Memory B cell (primary cell): Measurements from ENCODE around the gene STK11.

Experiments used
- ATAC-seq: fragments of 150-1000 bp; cut with Tn5 transposase; 2 replicates; pipeline ENCODE4 v1.10.0; 2021; ENCODE audit warnings: low read depth, mild to moderate bottlenecking, moderate library complexity
- DNase-seq, 2 donors: peaks; one replicate each; pipeline ENCODE4 v3.0.0; 2022; ENCODE audit warnings: low spot score in 2 of 2
- H3K27ac Mint-ChIP-seq: one replicate; pipeline ENCODE4 v1.8.0; 2022; ENCODE audit warnings: mild to moderate bottlenecking, moderate library complexity, mixed read lengths
- H3K27me3 Mint-ChIP-seq: one replicate; pipeline ENCODE4 v1.8.0; 2022; ENCODE audit warnings: mixed read lengths
- H3K36me3 Mint-ChIP-seq: one replicate; pipeline ENCODE4 v1.8.0; 2022; ENCODE audit warnings: mild to moderate bottlenecking, mixed read lengths
- H3K4me1 Mint-ChIP-seq: one replicate; pipeline ENCODE4 v1.8.0; 2022; ENCODE audit warnings: mixed read lengths
- H3K4me3 Mint-ChIP-seq: one replicate; pipeline ENCODE4 v1.8.0; 2022; ENCODE audit warnings: mild to moderate bottlenecking, moderate library complexity, mixed read lengths
- H3K9me3 Mint-ChIP-seq: one replicate; pipeline ENCODE4 v1.8.0; 2022; ENCODE audit warnings: mixed read lengths

Gene STK11

DNA sequence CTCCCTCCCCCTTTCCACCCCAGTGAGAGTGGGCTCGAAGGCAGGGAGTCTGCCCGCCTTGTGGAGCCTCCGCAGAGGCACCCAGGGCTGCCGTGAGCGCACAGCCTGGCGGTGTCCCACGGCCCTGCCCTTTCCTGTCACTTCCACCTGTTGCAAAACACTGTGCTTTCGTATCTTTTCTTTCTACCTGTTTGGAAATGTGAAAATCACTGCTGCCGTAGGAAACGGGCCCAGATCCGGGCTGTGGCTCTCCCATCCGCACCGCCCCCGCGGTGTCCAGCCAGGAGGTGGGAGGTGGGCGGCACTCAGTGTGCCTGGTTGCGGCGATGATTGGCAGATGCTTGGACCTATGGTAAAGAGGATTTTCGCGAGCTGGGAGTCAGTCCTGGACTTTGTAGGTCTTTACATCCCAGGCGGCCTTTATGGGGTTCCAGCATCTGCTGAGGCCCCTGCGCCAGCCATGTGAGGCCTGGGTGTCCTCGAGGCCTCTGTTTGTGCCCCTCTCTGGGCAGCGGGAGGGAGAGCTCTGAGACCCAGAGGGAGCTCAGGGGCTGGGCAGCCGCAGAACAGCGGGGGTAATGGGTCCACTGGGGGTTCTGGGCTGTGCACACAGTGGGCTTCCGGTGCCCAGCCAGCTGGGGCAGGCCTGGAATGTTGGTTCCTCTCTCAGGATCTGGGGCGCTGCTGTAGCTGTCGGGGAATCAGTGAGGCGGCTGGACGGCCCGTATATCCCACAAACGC lies 6.1 kb downstream of the STK11 start:
- H3K36me3 Mint-ChIP-seq = peaks cover 9% of the 10 kb centered on the region
- no peak overlapping the region for H3K4me3 Mint-ChIP-seq
- no peaks in the 10 kb centered on the region for H3K9me3 Mint-ChIP-seq
- H3K27me3 Mint-ChIP-seq = no peaks in the 10 kb centered on the region
- DNase-seq (no peak), ATAC-seq (no peak)
- no peak overlapping the region for H3K27ac Mint-ChIP-seq
- H3K4me1 Mint-ChIP-seq = peaks cover 30% of the 10 kb centered on the region

DNA sequence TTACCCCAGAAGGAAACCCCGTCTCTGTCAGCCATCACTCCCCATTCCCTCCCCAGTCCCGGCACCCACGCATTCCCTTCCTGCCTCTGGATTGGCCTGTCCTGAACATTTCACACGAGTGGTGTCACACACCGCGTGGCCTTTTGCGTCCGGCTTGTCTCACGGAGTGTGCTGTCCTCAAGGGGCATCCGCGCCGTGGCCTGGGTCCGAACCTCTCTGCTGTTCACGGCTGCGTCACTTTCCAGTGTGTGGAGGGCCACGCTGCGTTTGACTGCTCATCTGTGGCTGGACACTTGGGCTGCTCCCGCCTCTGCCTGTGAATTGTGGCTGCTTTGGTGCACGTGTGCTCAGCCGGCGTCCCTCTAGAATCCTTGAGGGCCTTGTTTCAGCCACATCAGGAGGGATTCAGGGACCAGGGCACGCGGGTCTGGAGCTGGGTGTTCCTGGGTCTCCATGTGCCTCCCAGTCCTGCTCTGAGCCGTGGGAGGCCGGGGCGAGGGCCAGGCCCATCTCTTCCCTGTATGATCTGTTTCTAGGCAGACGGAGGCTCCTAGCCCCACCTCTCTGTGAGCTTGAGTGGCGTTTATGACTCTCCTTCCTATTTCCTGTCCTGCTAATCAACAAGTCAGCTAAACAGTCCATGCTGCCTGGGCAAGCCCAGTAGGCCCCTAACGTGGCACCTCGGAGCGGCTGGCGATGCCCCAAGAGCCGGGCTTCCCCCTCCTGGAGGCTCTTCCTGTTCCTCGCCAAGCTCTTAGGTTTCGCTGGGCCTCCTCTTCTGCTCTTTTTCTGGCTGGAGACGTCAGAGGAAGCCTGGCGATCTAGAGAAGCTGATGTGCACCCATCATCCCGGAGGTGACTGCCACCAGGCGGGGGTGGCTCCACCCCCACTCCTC lies 8.1 kb downstream of the STK11 start:
- Mint-ChIP-seq H3K27ac (peak overlapping the region; percentile 91), H3K4me1 (peaks cover 17% of the 10 kb centered on the region), H3K36me3 (peaks cover 9% of the 10 kb centered on the region), H3K4me3 (peak overlapping the region; percentile 59), H3K27me3 (no peaks in the 10 kb centered on the region), H3K9me3 (no peaks in the 10 kb centered on the region)
- ATAC-seq (peak; percentile 96), DNase-seq (peak in 1 of 2 donors; percentile 41)

DNA sequence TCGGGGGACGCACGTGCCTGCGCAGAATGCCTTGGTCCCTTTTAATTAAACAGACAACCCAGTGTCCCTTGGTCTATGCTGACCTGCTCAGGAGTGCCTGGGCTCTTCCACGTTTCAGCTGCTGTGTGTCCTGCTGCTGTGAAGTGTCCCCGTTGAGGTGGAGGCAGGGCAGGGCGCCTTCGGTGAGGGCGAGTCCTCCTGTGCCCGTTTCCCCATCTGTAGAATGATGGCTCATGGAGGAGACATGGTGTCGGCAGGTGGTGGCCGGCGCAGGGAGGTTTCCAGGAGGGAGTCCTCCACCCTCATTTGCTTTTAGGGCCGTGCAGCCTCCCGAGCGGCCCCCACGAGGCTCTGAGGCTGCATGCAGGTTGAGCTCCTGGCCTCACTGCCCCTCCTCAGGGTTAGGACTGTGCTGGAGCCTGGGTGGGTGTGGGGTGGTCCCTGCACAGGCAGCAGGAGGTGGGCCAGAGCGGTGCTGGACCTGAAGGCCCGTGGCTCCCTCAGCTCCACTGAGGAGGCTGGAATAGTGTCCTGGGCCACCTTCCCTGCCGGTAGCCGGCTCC lies 8.8 kb downstream of the STK11 start:
- H3K4me3 Mint-ChIP-seq = peak overlapping the region; percentile 59
- no peaks in the 10 kb centered on the region for H3K9me3 Mint-ChIP-seq

DNA sequence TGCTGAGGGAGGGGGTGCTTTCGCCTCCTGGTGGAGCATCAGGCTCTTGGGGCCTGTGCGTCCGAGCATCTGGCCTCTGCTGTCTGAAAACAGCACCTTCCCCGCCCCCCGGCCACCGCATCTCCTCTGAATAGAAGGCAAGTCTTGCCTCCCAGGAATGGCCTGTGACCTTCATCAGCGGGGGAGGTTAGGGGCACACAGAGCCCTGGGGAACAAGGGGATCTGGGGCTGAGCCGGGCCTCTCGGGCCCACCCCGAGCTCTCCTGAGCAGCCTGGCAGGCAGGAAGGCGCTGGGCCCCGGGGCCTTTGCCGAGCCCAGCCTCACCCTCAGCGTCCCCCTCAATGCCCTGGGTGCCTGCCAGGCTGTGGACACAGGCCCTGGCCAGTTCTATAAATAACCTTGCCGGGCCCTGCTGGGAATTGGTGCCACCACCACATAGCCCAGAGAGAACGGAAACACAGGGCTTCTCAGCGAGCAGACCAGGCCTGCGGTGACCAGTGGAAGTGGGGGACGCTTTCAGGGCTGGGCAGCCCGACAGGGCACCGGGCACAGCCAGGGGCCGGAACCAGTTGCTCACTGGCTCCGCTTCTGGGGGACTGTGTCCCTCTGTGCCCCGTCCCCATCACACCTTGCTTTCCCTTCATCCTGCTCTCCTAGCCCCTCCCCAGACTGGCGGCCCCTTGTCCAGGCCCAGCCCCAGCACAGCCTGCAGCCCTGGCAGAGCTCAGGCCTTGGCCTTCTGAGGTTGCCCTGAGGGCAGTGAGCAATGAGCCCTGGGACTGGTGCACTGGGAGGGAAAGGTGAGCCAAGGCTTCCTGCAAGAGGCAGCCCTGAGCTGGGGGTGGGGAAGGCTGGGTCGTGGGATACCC lies 9.5 kb downstream of the STK11 start:
- ATAC-seq (no peak), DNase-seq (no peak)
- Mint-ChIP-seq H3K4me3 (no peak overlapping the region), H3K27ac (no peak overlapping the region), H3K4me1 (peaks cover 14% of the 10 kb centered on the region), H3K27me3 (no peaks in the 10 kb centered on the region), H3K36me3 (peaks cover 9% of the 10 kb centered on the region), H3K9me3 (no peaks in the 10 kb centered on the region)

More for the DNA sequence above, 8.8 kb downstream of the STK11 start:
- Mint-ChIP-seq H3K27me3 (no peaks in the 10 kb centered on the region), H3K36me3 (peaks cover 9% of the 10 kb centered on the region), H3K27ac (peak overlapping the region; percentile 91), H3K4me1 (peaks cover 17% of the 10 kb centered on the region)
- ATAC-seq = no peak
- no peak for DNase-seq

DNA sequence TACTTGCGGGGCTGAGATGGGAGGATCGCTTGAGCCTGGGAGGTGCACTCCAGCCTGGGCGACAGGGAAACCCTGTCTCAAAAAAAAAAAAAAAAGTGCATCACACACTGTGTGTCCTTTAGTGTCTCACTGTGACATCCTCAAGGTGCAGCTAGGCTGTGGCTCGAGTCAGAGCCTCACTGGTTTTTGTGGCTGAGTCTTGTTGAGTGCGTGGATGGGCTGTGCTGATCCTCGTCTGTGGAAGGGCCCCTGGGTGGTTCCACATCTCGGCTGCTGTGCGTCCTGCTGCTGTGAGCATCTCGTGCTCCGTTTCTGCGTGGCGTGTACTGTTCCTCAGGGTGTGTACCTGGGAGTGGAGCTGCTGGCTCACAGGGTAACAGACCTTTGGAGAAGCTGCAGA lies 11.2 kb downstream of the STK11 start:
- no peak for DNase-seq
- no peaks in the 10 kb centered on the region for H3K27me3 Mint-ChIP-seq
- no peak overlapping the region for H3K27ac Mint-ChIP-seq
- no peaks in the 10 kb centered on the region for H3K9me3 Mint-ChIP-seq
- H3K4me1 Mint-ChIP-seq = peaks cover 14% of the 10 kb centered on the region
- peaks cover 4% of the 10 kb centered on the region for H3K36me3 Mint-ChIP-seq
- no peak for ATAC-seq
- H3K4me3 Mint-ChIP-seq = no peak overlapping the region

DNA sequence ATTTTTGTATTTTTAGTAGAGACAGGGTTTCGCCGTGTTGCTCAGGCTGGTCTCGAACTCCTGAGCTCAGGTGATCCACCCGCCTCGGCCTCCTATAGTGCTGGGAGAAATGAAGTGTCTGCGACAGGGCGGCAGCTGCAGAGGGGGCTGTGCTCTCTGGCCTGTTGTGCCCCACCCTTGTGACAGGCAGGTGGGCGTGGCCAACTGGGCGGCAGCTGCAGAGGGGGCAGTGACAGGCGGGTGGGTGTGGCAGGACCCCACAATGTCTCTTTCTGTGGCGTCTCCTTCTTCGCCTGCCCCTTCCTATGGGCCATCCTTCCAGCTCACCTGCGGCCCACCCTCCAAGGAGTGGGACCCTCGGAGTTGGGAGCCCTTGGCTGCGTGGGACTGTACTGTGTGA lies 11.8 kb downstream of the STK11 start:
- ATAC-seq = no peak
- Mint-ChIP-seq H3K9me3 (no peaks in the 10 kb centered on the region), H3K36me3 (peaks cover 4% of the 10 kb centered on the region), H3K4me3 (no peak overlapping the region), H3K27ac (no peak overlapping the region), H3K27me3 (no peaks in the 10 kb centered on the region), H3K4me1 (peaks cover 14% of the 10 kb centered on the region)
- DNase-seq = no peak

DNA sequence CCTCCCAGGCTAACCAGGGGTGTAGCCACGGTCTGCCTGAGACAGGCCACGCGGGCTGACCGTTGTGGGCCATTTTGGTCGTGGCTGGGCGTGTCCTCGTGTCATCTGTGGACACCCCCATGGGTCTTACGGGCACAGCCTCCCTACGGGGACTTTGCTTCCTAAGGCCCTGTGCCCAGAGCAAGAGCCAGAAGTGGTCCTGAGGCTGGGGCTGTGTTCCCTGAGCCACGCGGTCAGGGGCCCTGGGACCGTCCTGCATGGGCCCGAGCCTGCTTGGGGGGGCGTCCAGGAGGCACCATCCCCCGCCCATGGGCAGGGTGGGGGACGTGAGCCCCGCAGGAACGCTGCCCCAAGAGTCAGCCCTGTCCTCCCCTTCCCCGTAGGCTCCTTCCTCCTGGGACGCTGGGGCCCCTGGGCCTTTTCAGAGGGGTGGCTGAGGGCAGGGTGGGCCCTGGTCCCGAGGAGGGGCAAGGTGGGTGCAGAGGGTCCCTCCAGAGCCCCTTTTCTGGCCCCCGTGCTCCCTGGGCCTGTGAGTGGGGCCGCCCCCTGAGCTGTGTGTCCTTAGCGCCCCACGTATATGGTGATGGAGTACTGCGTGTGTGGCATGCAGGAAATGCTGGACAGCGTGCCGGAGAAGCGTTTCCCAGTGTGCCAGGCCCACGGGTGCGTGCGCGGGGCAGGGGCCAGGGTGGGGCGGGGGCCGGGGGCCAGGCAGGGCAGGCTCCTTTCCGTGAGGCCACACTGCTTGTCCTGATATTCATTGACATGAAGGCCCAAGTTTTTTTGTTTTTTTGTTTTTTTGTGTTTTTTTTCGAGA lies 13.4 kb downstream of the STK11 start:
- no peaks in the 10 kb centered on the region for H3K9me3 Mint-ChIP-seq

DNA sequence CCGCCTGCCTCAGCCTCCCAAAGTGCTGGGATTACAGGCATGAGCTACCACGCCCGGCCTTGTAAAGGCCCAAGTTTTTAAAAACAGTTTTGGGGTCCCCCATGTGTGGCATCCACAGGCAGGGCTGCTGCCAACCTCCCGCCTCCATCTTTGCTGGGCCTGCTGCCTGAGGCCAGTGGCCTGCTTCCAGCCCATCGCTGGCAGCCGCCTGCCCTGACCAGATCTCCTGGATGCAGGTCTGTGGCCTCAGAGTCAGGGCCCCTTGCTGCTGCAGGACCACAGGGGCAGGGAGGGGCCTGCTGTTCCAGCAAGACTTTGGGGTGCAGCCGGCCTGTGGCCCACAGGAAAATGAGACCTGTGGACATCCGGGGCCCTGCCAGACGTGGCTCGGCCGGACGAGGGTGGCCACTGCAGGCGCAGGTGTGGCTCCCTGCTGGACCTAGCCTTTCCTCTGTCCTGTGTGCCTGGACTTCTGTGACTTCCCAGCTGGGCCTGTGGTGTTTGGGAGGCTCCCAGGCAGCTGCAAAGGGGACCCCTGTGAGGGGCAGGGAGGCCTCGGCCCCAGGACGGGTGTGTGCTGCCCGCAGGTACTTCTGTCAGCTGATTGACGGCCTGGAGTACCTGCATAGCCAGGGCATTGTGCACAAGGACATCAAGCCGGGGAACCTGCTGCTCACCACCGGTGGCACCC lies 14.4 kb downstream of the STK11 start:
- H3K36me3 Mint-ChIP-seq = no peaks in the 10 kb centered on the region
- H3K27ac Mint-ChIP-seq = no peak overlapping the region
- no peaks in the 10 kb centered on the region for H3K9me3 Mint-ChIP-seq
- no peaks in the 10 kb centered on the region for H3K27me3 Mint-ChIP-seq
- DNase-seq (no peak), ATAC-seq (no peak)
- no peak overlapping the region for H3K4me3 Mint-ChIP-seq
- peaks cover 2% of the 10 kb centered on the region for H3K4me1 Mint-ChIP-seq

More for the DNA sequence above, 13.4 kb downstream of the STK11 start:
- Mint-ChIP-seq H3K27me3 (no peaks in the 10 kb centered on the region), H3K27ac (no peak overlapping the region), H3K36me3 (no peaks in the 10 kb centered on the region), H3K4me1 (peaks cover 6% of the 10 kb centered on the region), H3K4me3 (no peak overlapping the region)
- no peak for ATAC-seq
- DNase-seq = no peak

DNA sequence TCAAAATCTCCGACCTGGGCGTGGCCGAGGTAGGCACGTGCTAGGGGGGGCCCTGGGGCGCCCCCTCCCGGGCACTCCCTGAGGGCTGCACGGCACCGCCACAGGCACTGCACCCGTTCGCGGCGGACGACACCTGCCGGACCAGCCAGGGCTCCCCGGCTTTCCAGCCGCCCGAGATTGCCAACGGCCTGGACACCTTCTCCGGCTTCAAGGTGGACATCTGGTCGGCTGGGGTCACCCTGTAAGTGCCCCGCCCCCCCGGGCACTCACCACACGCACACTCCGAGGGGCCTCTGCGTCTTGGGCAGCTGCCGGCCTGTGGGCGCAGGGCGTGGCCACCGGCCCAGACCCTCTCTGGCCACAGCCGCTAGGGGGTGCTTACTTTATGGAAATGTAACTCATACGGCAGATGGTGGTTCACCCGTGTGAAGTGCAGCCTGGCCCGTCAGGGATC lies 14.9 kb downstream of the STK11 start:
- Mint-ChIP-seq H3K4me1 (peaks cover 2% of the 10 kb centered on the region), H3K27me3 (no peaks in the 10 kb centered on the region), H3K4me3 (no peak overlapping the region), H3K36me3 (no peaks in the 10 kb centered on the region), H3K9me3 (no peaks in the 10 kb centered on the region), H3K27ac (no peak overlapping the region)
- no peak for ATAC-seq
- DNase-seq = no peak

DNA sequence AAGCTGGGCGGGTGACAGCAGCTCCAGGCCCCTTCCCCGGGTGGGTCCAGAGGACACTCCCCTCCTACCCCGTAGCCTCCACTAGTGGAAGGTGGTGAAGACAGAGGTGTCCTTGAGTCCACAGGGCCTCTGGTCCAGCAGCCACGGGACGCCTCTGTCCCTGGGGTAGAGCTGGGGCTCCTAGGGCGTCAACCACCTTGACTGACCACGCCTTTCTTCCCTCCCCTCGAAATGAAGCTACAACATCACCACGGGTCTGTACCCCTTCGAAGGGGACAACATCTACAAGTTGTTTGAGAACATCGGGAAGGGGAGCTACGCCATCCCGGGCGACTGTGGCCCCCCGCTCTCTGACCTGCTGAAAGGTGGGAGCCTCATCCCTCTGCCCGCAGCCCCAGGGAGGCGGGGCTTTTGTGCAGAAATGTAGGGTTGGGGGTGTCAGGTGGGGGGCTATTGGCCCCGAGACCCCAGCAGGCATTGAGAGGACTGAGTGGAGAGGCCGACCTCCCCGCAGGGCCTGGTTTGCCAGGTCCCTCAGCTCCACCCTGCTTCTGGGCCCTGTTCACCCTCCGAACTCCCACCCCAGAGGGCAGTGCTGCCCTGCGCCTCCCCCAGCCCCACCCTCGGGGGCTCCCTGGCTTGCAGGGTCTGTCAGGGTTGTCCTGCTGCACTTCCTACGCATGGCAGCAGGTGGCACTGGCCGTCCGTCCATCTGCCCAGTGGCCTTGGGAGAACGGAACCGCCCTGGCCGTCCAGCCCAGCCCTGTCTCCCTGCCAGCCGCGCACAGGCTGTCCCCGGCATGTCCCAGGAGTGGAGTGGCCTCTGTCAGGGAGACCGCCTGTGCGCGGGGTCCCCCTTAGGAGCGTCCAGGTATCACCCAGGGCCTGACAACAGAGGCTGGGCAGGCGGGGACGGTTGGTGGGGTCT lies 15.7 kb downstream of the STK11 start:
- ATAC-seq = no peak
- Mint-ChIP-seq H3K4me1 (no peaks in the 10 kb centered on the region), H3K9me3 (no peaks in the 10 kb centered on the region), H3K27me3 (no peaks in the 10 kb centered on the region), H3K4me3 (no peak overlapping the region), H3K36me3 (no peaks in the 10 kb centered on the region), H3K27ac (no peak overlapping the region)
- no peak for DNase-seq

DNA sequence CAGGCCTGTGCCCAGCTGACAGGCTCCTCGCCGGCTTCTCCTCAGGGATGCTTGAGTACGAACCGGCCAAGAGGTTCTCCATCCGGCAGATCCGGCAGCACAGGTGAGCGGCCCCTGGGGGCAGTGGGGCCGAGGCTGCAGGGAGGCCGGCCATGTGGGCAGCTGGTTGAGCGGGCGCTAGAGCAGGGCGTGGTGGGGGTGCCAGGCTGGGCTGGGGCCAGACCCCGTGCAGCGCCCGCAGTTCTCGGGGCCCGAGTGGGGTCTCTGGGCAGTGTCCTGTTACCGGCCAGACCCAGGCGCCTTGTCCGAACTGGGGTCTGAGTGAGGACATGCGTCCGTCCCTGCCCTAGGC lies 16.3 kb downstream of the STK11 start:
- Mint-ChIP-seq H3K27ac (no peak overlapping the region), H3K27me3 (no peaks in the 10 kb centered on the region), H3K4me1 (no peaks in the 10 kb centered on the region), H3K9me3 (no peaks in the 10 kb centered on the region), H3K36me3 (no peaks in the 10 kb centered on the region), H3K4me3 (no peak overlapping the region)
- no peak for ATAC-seq
- DNase-seq = no peak

DNA sequence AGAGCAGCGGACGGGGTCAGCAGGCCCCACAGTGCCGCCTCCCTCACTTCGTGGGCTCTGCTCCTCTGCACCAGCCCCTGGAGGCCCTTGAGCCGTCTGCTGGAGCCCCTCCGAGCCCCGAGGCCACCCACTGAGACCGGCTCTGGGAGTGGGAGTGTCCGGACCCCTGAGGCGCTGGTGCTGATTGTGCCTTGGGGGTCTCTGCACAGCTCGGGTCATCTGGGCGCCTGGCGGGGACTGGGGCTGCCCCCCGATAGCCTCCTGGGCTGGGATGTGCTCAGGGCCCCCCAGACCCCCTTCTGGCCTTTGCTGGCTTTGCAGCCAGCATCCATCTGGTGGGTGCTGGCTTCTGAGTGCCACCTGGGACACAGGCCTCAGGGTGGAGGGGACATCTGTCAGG lies 16.8 kb downstream of the STK11 start:
- ATAC-seq (peak; percentile 27), DNase-seq (no peak)
- no peaks in the 10 kb centered on the region for H3K9me3 Mint-ChIP-seq
- no peaks in the 10 kb centered on the region for H3K27me3 Mint-ChIP-seq
- no peaks in the 10 kb centered on the region for H3K36me3 Mint-ChIP-seq
- no peak overlapping the region for H3K27ac Mint-ChIP-seq
- no peak overlapping the region for H3K4me3 Mint-ChIP-seq
- H3K4me1 Mint-ChIP-seq = no peaks in the 10 kb centered on the region
